Activated CD4-positive, alpha-beta T cell treated with anti-CD3 and anti-CD28 coated beads, Interleukin-2, amount 10 ng/mL, durations not matched to agents 24 days and 14 days (primary cell): ENCODE data around the gene EXOC4. TPM values are rescaled to one million over a fixed set of nuclear protein-coding genes. Genes with fewer than 3 reads are reported as not detected.

ENCODE experiments used
- DNase-seq: peaks from one replicate; pipeline ENCODE4 v3.0.0; 2022
- H3K27ac Mint-ChIP-seq: one replicate; pipeline ENCODE4 v1.8.0; 2022; ENCODE audit warnings: mild to moderate bottlenecking, mixed read lengths
- H3K27me3 Mint-ChIP-seq: one replicate; pipeline ENCODE4 v1.8.0; 2022; ENCODE audit warnings: mixed read lengths
- H3K36me3 Mint-ChIP-seq: one replicate; pipeline ENCODE4 v1.8.0; 2022; ENCODE audit warnings: low read depth, mild to moderate bottlenecking, mixed read lengths
- H3K4me1 Mint-ChIP-seq: one replicate; pipeline ENCODE4 v1.8.0; 2021; ENCODE audit warnings: mixed read lengths
- H3K4me3 Mint-ChIP-seq: one replicate; pipeline ENCODE4 v1.8.0; 2022; ENCODE audit warnings: mild to moderate bottlenecking, moderate library complexity, mixed read lengths
- H3K9me3 Mint-ChIP-seq: one replicate; pipeline ENCODE4 v1.8.0; 2021; ENCODE audit warnings: mixed read lengths
- intact Hi-C: fragments of 100-400 bp; cut with micrococcal nuclease; formaldehyde crosslinking; loops from one replicate; pipeline ENCODE4 v1.15.1; 2023
- total RNA-seq: library from RNA; stranded (reverse); gene quantifications from 2 replicates; pipeline ENCODE4 v1.2.3, GENCODE V29; 2022

Gene EXOC4
- total RNA-seq, 1 donor from 2014 or later = 53.0 TPM

- H3K4me3 Mint-ChIP-seq = peak overlapping the region; percentile 8
- H3K27me3 Mint-ChIP-seq = no peaks in the 10 kb centered on the region
- DNase-seq = no peak
- H3K36me3 Mint-ChIP-seq = peaks cover 3% of the 10 kb centered on the region
- peak overlapping the region; percentile 81 for H3K27ac Mint-ChIP-seq
- intact Hi-C loops = no loop called here
- H3K4me1 Mint-ChIP-seq = peaks cover 22% of the 10 kb centered on the region
- peaks cover 7% of the 10 kb centered on the region for H3K9me3 Mint-ChIP-seq
Measured at GRCh38 chr7:133491201-133491691, 238.4 kb downstream of the EXOC4 start.

DNA sequence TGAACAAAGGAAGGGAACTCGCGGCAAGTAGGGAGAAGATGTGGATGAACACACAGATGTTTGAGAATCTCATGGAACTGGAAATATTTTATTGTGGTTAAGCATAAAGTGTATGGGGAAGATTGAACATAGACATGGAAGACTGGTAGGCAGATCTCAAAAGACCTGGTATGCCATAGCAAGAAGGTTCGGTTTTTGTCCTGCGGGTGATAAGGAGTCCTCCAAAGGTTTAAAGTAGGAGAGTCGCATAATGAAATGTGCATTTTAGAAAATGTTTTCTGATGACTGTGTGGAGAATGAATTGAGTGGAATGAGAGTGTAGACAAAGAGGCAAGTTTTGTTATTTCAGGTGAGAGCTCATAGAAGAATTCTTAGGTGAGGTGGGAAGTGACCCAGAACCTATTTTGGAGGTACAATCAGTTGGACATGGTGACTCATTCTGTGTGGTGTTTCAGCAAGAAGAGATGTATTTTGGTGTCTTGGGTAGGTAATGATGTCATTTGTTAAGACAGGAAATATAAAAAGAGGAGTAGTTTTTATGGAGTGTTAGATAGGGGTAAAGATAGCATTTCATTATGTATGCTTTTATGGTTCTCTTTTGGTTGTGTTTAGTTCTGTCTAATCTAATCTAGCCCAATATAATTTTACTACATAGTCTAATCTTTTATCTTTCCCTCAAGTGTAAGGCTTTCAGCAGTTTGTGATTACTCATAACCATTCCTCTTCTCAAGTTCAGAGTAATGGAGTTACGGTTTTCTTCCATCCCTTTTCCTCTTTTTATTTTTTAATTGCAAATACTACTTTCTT, 239.2 kb downstream of the EXOC4 start:
- no peak for DNase-seq
- Mint-ChIP-seq H3K36me3 (peaks cover 5% of the 10 kb centered on the region), H3K4me3 (peak overlapping the region; percentile 8), H3K27me3 (no peaks in the 10 kb centered on the region), H3K9me3 (peaks cover 7% of the 10 kb centered on the region), H3K4me1 (peaks cover 22% of the 10 kb centered on the region), H3K27ac (peak overlapping the region; percentile 81)
- intact Hi-C loops = no loop called here

- peaks cover 6% of the 10 kb centered on the region for H3K4me1 Mint-ChIP-seq
- no peaks in the 10 kb centered on the region for H3K27me3 Mint-ChIP-seq
- no peak overlapping the region for H3K4me3 Mint-ChIP-seq
- peaks cover 3% of the 10 kb centered on the region for H3K36me3 Mint-ChIP-seq
- DNase-seq = no peak
- H3K27ac Mint-ChIP-seq = no peak overlapping the region
- peaks cover 4% of the 10 kb centered on the region for H3K9me3 Mint-ChIP-seq
- intact Hi-C loops = no loop called here
Measured at GRCh38 chr7:133497061-133497460, 244.2 kb downstream of the EXOC4 start.

GRCh38 chr7:133501771-133502170, 248.9 kb downstream of the EXOC4 start:
- Mint-ChIP-seq H3K4me1 (no peaks in the 10 kb centered on the region), H3K36me3 (peaks cover 2% of the 10 kb centered on the region), H3K9me3 (peaks cover 4% of the 10 kb centered on the region), H3K4me3 (no peak overlapping the region), H3K27ac (no peak overlapping the region), H3K27me3 (no peaks in the 10 kb centered on the region)
- intact Hi-C loops = no loop called here
- DNase-seq = no peak

DNA sequence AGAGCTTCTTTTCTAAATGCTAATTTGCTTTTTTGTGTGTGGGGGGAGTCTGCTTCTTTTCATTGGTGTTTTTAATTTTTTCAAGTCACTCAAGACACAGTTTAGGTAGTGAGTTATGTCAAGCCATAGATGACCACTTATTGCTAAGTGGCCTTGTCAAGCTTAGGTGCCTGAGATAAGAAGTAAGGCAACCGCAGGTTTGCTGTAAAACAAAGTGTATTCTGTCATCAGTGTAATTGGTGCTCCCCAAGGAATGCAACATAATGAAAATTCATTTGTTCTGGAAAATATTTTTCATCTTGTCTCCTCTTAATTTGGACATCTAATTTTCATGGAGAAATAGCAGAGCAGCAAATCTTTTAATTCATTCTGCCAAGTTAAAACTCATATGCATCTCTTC, 249.6 kb downstream of the EXOC4 start:
- DNase-seq = no peak
- Mint-ChIP-seq H3K9me3 (peaks cover 4% of the 10 kb centered on the region), H3K27me3 (no peaks in the 10 kb centered on the region), H3K36me3 (peaks cover 2% of the 10 kb centered on the region), H3K4me3 (no peak overlapping the region), H3K27ac (no peak overlapping the region), H3K4me1 (no peaks in the 10 kb centered on the region)
- intact Hi-C loops = no loop called here

DNA sequence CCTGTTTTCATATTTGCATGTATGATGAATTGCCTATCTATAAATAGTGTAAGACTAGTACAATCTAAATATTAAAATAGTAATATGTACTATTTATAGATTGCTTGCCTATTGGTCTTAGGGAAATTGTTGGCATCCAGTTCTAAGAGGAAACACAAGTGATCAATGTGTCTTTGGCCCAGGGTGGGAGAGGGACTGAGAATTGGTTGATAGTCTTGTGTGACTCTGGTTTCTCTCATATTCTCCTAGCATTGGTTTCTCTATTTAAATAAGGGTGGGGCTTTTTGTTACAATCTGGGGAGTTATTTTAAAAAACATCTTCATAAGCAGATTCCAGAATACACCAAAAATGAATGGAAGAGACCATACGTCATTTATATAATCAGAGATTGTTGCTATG, 250.1 kb downstream of the EXOC4 start:
- Mint-ChIP-seq H3K36me3 (peaks cover 2% of the 10 kb centered on the region), H3K27me3 (no peaks in the 10 kb centered on the region), H3K4me3 (no peak overlapping the region), H3K9me3 (peaks cover 3% of the 10 kb centered on the region), H3K27ac (no peak overlapping the region), H3K4me1 (no peaks in the 10 kb centered on the region)
- intact Hi-C loops = no loop called here
- no peak for DNase-seq

DNA sequence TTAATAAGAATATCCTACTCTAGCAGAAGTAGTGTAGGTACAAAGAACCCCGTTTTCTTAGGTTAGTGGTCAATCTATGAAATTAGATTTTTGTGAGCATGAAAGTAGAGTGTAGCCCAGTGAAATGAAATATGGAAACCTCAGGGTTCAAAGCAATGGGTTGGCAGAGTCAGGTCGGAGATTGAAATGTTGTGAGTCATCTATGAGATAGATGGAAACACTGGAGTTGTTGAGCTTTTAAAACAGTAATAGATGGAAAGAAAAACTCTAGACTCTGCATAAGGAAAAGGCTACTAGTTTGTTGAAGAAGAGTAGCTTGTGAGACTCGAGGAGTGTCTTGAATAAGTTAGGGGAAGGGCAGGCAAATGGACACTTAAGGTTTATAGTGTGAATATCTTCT, 251.9 kb downstream of the EXOC4 start:
- Mint-ChIP-seq H3K4me1 (no peaks in the 10 kb centered on the region), H3K9me3 (no peaks in the 10 kb centered on the region), H3K36me3 (no peaks in the 10 kb centered on the region), H3K27ac (no peak overlapping the region), H3K27me3 (no peaks in the 10 kb centered on the region), H3K4me3 (no peak overlapping the region)
- intact Hi-C loops = no loop called here
- no peak for DNase-seq

DNA sequence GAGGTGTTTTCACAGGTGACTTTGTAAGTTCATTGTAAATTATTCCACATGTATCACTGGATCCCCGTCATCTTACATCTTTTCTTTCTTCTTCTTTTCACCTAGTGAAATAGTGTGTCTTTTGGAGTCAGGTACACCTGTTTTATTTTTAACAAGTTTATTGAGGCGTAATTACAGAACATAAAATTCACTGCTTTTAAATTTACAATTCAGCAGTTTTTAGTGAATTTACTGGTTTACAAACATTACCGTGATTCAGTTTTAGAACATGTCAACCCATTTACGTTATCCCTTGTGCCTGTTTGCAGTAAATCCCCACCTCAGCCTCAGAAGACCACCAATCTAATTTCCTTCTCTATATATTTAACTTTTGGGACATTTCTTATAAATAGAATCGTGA, 256.9 kb downstream of the EXOC4 start:
- H3K4me3 Mint-ChIP-seq = no peak overlapping the region
- H3K27me3 Mint-ChIP-seq = no peaks in the 10 kb centered on the region
- no peak overlapping the region for H3K27ac Mint-ChIP-seq
- intact Hi-C loops = no loop called here
- H3K9me3 Mint-ChIP-seq = no peaks in the 10 kb centered on the region
- H3K4me1 Mint-ChIP-seq = no peaks in the 10 kb centered on the region
- DNase-seq = no peak
- no peaks in the 10 kb centered on the region for H3K36me3 Mint-ChIP-seq

DNA sequence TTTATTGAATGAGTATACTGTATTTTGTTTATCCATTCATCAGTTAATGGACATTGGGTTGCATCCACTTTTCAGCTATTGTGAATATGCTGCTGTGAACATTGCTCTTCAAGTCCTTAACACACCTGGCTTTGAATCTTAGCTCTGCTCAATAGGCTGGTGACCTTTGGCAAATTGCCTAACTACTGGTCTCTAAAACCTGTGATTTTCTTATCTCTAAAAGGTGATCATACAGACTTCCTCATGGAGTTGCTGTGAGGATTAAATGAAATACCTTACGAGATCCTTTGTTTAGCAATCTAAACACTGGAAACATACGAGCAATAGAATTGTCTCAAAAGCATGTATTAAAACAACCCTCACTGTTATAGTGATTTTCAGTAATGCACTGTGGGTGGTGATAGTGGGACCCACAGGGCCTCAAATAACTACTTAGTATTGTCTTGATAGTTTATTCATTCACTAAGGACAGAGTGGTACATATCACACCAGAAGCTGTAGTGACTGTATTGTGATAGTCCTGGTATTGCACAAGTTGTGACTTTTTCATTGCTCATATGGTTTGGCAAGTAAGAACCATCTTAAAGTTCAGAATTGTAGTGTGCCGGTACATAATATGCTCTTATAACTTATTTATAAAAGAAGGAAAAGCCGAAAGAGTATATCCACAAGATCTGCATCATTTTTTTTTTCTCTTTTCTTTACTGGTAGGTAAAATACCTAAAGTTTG, 257.6 kb downstream of the EXOC4 start:
- Mint-ChIP-seq H3K27ac (no peak overlapping the region), H3K4me1 (no peaks in the 10 kb centered on the region), H3K4me3 (no peak overlapping the region), H3K27me3 (no peaks in the 10 kb centered on the region), H3K36me3 (no peaks in the 10 kb centered on the region), H3K9me3 (no peaks in the 10 kb centered on the region)
- intact Hi-C loops = no loop called here
- no peak for DNase-seq

DNA sequence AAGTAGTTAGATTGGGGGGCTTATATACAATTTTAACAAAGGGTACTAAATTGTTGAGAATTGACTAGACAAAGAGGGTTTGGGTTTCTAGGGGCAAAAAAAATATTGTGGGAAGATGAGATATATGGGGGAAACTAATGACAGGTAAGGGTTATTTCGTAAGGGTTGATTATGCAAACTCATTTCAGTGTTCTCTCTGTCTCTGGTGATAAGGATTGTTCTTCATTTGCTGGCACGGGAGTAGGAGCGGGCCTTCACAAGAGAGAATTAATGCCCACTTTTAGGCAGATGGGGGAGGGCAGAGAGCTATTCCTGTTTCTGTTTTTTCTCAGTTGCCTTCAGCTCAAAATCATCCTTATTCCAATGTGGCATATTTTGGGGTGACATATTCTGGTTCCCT, 258.4 kb downstream of the EXOC4 start:
- Mint-ChIP-seq H3K27ac (no peak overlapping the region), H3K4me3 (no peak overlapping the region), H3K36me3 (no peaks in the 10 kb centered on the region), H3K9me3 (peaks cover 1% of the 10 kb centered on the region), H3K27me3 (no peaks in the 10 kb centered on the region), H3K4me1 (no peaks in the 10 kb centered on the region)
- intact Hi-C loops = no loop called here
- DNase-seq = no peak

GRCh38 chr7:133511708-133512107, 258.8 kb downstream of the EXOC4 start:
- Mint-ChIP-seq H3K36me3 (no peaks in the 10 kb centered on the region), H3K27me3 (no peaks in the 10 kb centered on the region), H3K4me1 (no peaks in the 10 kb centered on the region), H3K9me3 (peaks cover 4% of the 10 kb centered on the region), H3K27ac (no peak overlapping the region), H3K4me3 (no peak overlapping the region)
- no peak for DNase-seq
- intact Hi-C loops = no loop called here

DNA sequence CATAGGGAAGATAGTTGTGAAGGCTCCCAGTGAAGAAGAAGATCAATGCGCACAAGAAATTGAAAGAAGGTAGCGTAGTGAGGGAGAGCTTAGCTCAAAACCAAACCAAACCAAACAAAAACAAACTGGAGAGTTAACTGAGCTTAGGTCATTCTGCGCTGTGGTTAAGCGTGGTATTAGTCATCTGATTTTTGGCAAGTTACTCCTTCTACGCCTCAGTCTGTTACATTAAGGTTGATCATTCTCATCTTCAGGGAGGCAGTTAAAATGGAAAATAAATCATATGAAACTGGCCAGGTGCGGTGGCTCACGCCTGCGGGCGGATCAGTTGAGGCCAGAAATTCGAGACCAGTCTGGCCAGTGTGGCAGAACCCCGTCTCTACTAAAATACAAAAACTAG, 259.7 kb downstream of the EXOC4 start:
- Mint-ChIP-seq H3K36me3 (no peaks in the 10 kb centered on the region), H3K4me3 (no peak overlapping the region), H3K27me3 (no peaks in the 10 kb centered on the region), H3K4me1 (no peaks in the 10 kb centered on the region), H3K27ac (no peak overlapping the region), H3K9me3 (peaks cover 10% of the 10 kb centered on the region)
- intact Hi-C loops = no loop called here
- DNase-seq = no peak

- Mint-ChIP-seq H3K27me3 (no peaks in the 10 kb centered on the region), H3K36me3 (peaks cover 2% of the 10 kb centered on the region), H3K4me1 (no peaks in the 10 kb centered on the region), H3K9me3 (peaks cover 14% of the 10 kb centered on the region), H3K27ac (no peak overlapping the region), H3K4me3 (no peak overlapping the region)
- no peak for DNase-seq
- intact Hi-C loops = no loop called here
Measured at GRCh38 chr7:133513608-133514007, 260.7 kb downstream of the EXOC4 start.

GRCh38 chr7:133514551-133514950, 261.7 kb downstream of the EXOC4 start:
- no peak for DNase-seq
- no peaks in the 10 kb centered on the region for H3K27me3 Mint-ChIP-seq
- peaks cover 2% of the 10 kb centered on the region for H3K36me3 Mint-ChIP-seq
- peaks cover 14% of the 10 kb centered on the region for H3K9me3 Mint-ChIP-seq
- H3K4me3 Mint-ChIP-seq = no peak overlapping the region
- intact Hi-C loops = no loop called here
- H3K27ac Mint-ChIP-seq = no peak overlapping the region
- no peaks in the 10 kb centered on the region for H3K4me1 Mint-ChIP-seq
